Neural progenitor cell (in vitro differentiated cells): ENCODE data around the gene NUDT1. TPM values are rescaled to one million over a fixed set of nuclear protein-coding genes. Genes with fewer than 3 reads are reported as not detected.

Experiments used
- DNase-seq: peaks from one replicate; pipeline ENCODE4 v3.0.0-alpha.2; 2016; ENCODE audit warnings: low spot score
- H2AFZ ChIP-seq: fragments of 200-600 bp; sonication (generic); replicated peaks from 2 replicates; pipeline ENCODE4 v1.6.1; 2016; ENCODE audit warnings: antibody characterized with exemption
- H3F3A ChIP-seq: fragments of 200-600 bp; sonication (generic); 2 replicates; pipeline ENCODE4 v1.6.1; 2016; ENCODE audit warnings: antibody characterized with exemption, low read depth
- H3K27ac ChIP-seq: fragments of 200-600 bp; sonication (generic); 2 replicates; pipeline ENCODE4 v1.5.1; 2016; ENCODE audit warnings: mild to moderate bottlenecking
- H3K27me3 ChIP-seq: fragments of 200-600 bp; sonication (generic); 2 replicates; pipeline ENCODE4 v1.6.1; 2016; ENCODE audit warnings: mild to moderate bottlenecking, moderate library complexity
- H3K36me3 ChIP-seq: fragments of 200-600 bp; sonication (generic); 2 replicates; pipeline ENCODE4 v1.5.1; 2016
- H3K4me1 ChIP-seq: fragments of 200-600 bp; sonication (generic); 2 replicates; pipeline ENCODE4 v1.6.1; 2016; ENCODE audit warnings: mixed run types
- H3K4me2 ChIP-seq: fragments of 200-600 bp; sonication (generic); 2 replicates; pipeline ENCODE4 v1.6.1; 2016
- H3K4me3 ChIP-seq: fragments of 200-600 bp; sonication (generic); 2 replicates; pipeline ENCODE4 v1.5.1; 2016
- H3K79me2 ChIP-seq: fragments of 200-600 bp; sonication (generic); 2 replicates; pipeline ENCODE4 v1.6.1; 2016; ENCODE audit warnings: low read depth
- H3K9ac ChIP-seq: fragments of 200-600 bp; sonication (generic); 2 replicates; pipeline ENCODE4 v1.6.1; 2016
- H3K9me3 ChIP-seq: fragments of 200-600 bp; sonication (generic); 2 replicates; pipeline ENCODE4 v1.5.1; 2016; ENCODE audit warnings: low read depth
- H4K20me1 ChIP-seq: fragments of 200-600 bp; sonication (generic); 2 replicates; pipeline ENCODE4 v1.6.1; 2016; ENCODE audit warnings: low read depth
- H3K27ac Mint-ChIP-seq: 3 replicates; pipeline ENCODE4 v1.8.0; 2021; ENCODE audit warnings: mixed read lengths
- H3K27me3 Mint-ChIP-seq: 2 replicates; pipeline ENCODE4 v1.8.0; 2022; ENCODE audit warnings: low read depth, mild to moderate bottlenecking, inconsistent platforms, moderate library complexity, mixed read lengths; ENCODE audit not compliant: insufficient read depth
- H3K36me3 Mint-ChIP-seq: 3 replicates; pipeline ENCODE4 v1.8.0; 2021; ENCODE audit warnings: mixed read lengths
- H3K4me1 Mint-ChIP-seq: 3 replicates; pipeline ENCODE4 v1.8.0; 2021; ENCODE audit warnings: mixed read lengths
- H3K4me3 Mint-ChIP-seq: 3 replicates; pipeline ENCODE4 v1.8.0; 2021; ENCODE audit warnings: mild to moderate bottlenecking, moderate library complexity, mixed read lengths
- H3K9me3 Mint-ChIP-seq: 3 replicates; pipeline ENCODE4 v1.8.0; 2020; ENCODE audit warnings: mixed read lengths
- EZH2 ChIP-seq: fragments of 200-600 bp; sonication (generic); IDR thresholded peaks from 2 replicates; pipeline ENCODE4 v1.6.1; 2017; ENCODE audit warnings: antibody characterized with exemption, mild to moderate bottlenecking, moderate library complexity
- EZH2phosphoT487 ChIP-seq: fragments of 200-600 bp; sonication (generic); IDR thresholded peaks from 2 replicates; pipeline ENCODE4 v1.6.1; 2017; ENCODE audit warnings: antibody characterized with exemption
- total RNA-seq: library from RNA; depleted of rRNA; stranded (reverse); fragments of >200 nt; gene quantifications from 2 replicates; pipeline ENCODE4 v1.2.3, GENCODE V29; 2015; ENCODE audit warnings: low replicate concordance
- TF ChIP-seq, protein P1 (sequence below): fragments of 200-600 bp; sonication (generic); IDR thresholded peaks from 2 replicates; pipeline ENCODE4 v1.5.1; 2017; ENCODE audit warnings: antibody characterized with exemption, mild to moderate bottlenecking

NUDT1 gene
- total RNA-seq, 1 donor from 2014 or later, result 29.6 TPM

DNA sequence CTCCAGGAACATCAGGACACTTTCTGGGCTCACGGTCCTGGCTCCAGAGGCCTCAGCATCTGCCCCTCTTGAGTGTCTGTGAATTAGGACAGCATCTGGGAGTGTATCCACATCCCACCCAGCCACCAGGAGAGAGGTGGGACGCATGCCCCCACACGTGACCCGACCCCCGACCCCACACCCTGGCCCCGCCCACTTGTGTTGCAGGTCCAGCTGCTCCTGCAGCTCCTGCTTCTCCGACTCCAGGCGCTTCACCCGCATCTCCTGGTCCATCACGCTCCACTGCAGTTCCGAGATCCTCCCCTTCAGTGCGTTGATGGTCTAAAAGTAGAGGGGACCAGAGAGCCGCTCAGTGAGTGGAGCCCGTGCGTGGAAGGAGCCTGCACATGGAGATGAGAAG lies 22.9 kb upstream of the NUDT1 start:
- no peaks in the 10 kb centered on the region for H3K36me3 ChIP-seq
- H3K4me3 ChIP-seq, result no peak overlapping the region
- no peak overlapping the region for H3K4me3 Mint-ChIP-seq
- peaks cover 5% of the 10 kb centered on the region for H3K79me2 ChIP-seq
- H3F3A ChIP-seq, result no peaks in the 10 kb centered on the region
- peaks cover 9% of the 10 kb centered on the region for H3K27me3 Mint-ChIP-seq
- no peak overlapping the region for H3K4me2 ChIP-seq
- H3K4me1 Mint-ChIP-seq, result no peaks in the 10 kb centered on the region
- H3K9me3 Mint-ChIP-seq, result no peaks in the 10 kb centered on the region
- no peaks in the 10 kb centered on the region for H3K27me3 ChIP-seq
- peaks cover 22% of the 10 kb centered on the region for H4K20me1 ChIP-seq
- no peak overlapping the region for H3K27ac ChIP-seq
- no peak for DNase-seq
- H3K4me1 ChIP-seq, result no peaks in the 10 kb centered on the region
- no peak overlapping the region for H2AFZ ChIP-seq
- TF ChIP-seq, protein P1, sequence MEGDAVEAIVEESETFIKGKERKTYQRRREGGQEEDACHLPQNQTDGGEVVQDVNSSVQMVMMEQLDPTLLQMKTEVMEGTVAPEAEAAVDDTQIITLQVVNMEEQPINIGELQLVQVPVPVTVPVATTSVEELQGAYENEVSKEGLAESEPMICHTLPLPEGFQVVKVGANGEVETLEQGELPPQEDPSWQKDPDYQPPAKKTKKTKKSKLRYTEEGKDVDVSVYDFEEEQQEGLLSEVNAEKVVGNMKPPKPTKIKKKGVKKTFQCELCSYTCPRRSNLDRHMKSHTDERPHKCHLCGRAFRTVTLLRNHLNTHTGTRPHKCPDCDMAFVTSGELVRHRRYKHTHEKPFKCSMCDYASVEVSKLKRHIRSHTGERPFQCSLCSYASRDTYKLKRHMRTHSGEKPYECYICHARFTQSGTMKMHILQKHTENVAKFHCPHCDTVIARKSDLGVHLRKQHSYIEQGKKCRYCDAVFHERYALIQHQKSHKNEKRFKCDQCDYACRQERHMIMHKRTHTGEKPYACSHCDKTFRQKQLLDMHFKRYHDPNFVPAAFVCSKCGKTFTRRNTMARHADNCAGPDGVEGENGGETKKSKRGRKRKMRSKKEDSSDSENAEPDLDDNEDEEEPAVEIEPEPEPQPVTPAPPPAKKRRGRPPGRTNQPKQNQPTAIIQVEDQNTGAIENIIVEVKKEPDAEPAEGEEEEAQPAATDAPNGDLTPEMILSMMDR, result no peak
- TF ChIP-seq EZH2phosphoT487, result no peak
- no peak for TF ChIP-seq EZH2
- H3K9ac ChIP-seq, result no peak overlapping the region
- H3K9me3 ChIP-seq, result no peaks in the 10 kb centered on the region
- no peak overlapping the region for H3K27ac Mint-ChIP-seq
- peaks cover 29% of the 10 kb centered on the region for H3K36me3 Mint-ChIP-seq

DNA sequence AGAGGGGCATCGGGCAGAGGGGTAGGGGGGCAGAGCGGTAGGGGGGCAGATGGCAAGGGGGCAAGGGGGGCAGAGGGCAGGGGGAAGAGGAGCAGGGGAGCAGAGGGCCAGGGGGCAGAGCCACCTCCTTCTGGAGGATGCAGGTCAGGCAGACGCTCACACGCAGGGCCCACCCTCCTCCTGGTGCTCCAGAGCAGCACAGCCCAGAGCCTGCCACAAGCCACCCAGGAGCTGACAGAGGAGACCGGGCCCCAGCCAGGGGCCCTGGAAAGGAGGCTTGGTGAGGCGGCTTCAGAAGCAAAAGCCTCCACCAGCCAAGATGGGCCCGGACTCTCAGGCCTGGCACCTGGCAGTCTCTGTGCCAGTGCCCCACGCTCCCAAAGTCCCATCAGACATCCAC lies 22.4 kb upstream of the NUDT1 start:
- Histone ChIP-seq H2AFZ (no peak overlapping the region), H4K20me1 (peaks cover 22% of the 10 kb centered on the region), H3K27me3 (no peaks in the 10 kb centered on the region), H3K79me2 (peaks cover 10% of the 10 kb centered on the region), H3K4me3 (no peak overlapping the region), H3K4me2 (no peak overlapping the region), H3K36me3 (no peaks in the 10 kb centered on the region), H3K27ac (no peak overlapping the region), H3K4me1 (no peaks in the 10 kb centered on the region), H3K9ac (no peak overlapping the region), H3K9me3 (no peaks in the 10 kb centered on the region), H3F3A (no peaks in the 10 kb centered on the region)
- Mint-ChIP-seq H3K27ac (peak overlapping the region; percentile 74), H3K4me3 (no peak overlapping the region), H3K4me1 (no peaks in the 10 kb centered on the region), H3K27me3 (peaks cover 9% of the 10 kb centered on the region), H3K36me3 (peaks cover 30% of the 10 kb centered on the region), H3K9me3 (no peaks in the 10 kb centered on the region)
- no peak for DNase-seq
- TF ChIP-seq EZH2phosphoT487 (no peak), EZH2 (no peak)
- TF ChIP-seq, protein P1, result no peak

DNA sequence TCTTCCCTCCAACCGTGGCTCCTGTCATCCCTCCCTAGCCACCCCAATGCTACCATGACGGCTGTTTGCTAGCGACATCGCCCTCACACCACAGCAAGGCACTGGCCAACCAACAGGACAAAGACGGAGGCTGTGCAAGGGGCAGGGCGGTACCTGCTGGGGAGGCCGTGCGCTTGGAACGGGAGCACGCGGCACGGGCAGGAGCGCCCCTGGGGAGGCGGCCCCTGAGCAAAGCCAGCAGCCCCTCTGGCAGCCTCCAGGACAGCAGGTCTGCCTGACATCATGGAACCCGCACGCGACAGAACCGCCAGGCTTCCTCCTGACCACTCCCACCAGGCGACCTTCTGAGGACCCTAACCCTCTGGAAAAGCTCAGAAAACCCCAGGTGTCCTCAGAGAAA lies 22.0 kb upstream of the NUDT1 start:
- Mint-ChIP-seq H3K36me3 (peaks cover 30% of the 10 kb centered on the region), H3K4me3 (no peak overlapping the region), H3K27me3 (peaks cover 9% of the 10 kb centered on the region), H3K9me3 (no peaks in the 10 kb centered on the region), H3K4me1 (no peaks in the 10 kb centered on the region), H3K27ac (peak overlapping the region; percentile 74)
- H3K27ac ChIP-seq, result no peak overlapping the region
- H3K9me3 ChIP-seq, result no peaks in the 10 kb centered on the region
- TF ChIP-seq EZH2 (no peak), EZH2phosphoT487 (no peak)
- TF ChIP-seq, protein P1, result no peak
- no peaks in the 10 kb centered on the region for H3K4me1 ChIP-seq
- no peaks in the 10 kb centered on the region for H3K36me3 ChIP-seq
- no peak overlapping the region for H3K4me2 ChIP-seq
- no peak overlapping the region for H2AFZ ChIP-seq
- peaks cover 12% of the 10 kb centered on the region for H3K79me2 ChIP-seq
- no peak for DNase-seq
- H3K27me3 ChIP-seq, result no peaks in the 10 kb centered on the region
- H3F3A ChIP-seq, result no peaks in the 10 kb centered on the region
- H3K9ac ChIP-seq, result no peak overlapping the region
- no peak overlapping the region for H3K4me3 ChIP-seq
- H4K20me1 ChIP-seq, result peaks cover 22% of the 10 kb centered on the region
